AG20443 (cell line): ENCODE measurements around the gene SPECC1.
"Not testable (repeated sequence)": the region's sequence is repeated elsewhere in the genome, so short reads cannot be mapped to it uniquely, and the experiment has no call there.

ENCODE experiments used
- DNase-seq: peaks from one replicate; pipeline ENCODE4 v3.0.0; 2012; ENCODE audit warnings: low spot score, mixed read lengths

The SPECC1 gene

GRCh38 chr17:20207262-20207985, 198.3 kb downstream of the SPECC1 start:
- no peak for DNase-seq

- DNase-seq, result no peak
Observed at GRCh38 chr17:20208717-20209116, 199.6 kb downstream of the SPECC1 start.

GRCh38 chr17:20210180-20210579, 201.0 kb downstream of the SPECC1 start:
- no peak for DNase-seq

GRCh38 chr17:20210614-20211013, 201.5 kb downstream of the SPECC1 start:
- DNase-seq, result no peak

GRCh38 chr17:20211246-20211645, 202.1 kb downstream of the SPECC1 start:
- DNase-seq, result no peak

GRCh38 chr17:20213449-20213848, 204.3 kb downstream of the SPECC1 start:
- no peak for DNase-seq

- DNase-seq, result no peak
Observed at GRCh38 chr17:20214794-20215193, 205.6 kb downstream of the SPECC1 start.

- no peak for DNase-seq
Observed at GRCh38 chr17:20216154-20216815, 207.1 kb downstream of the SPECC1 start.

GRCh38 chr17:20216853-20217252, 207.7 kb downstream of the SPECC1 start:
- DNase-seq, result no peak

- no peak for DNase-seq
Observed at GRCh38 chr17:20217677-20218076, 208.5 kb downstream of the SPECC1 start.

- no peak for DNase-seq
Observed at GRCh38 chr17:20218272-20218671, 209.1 kb downstream of the SPECC1 start.

- no peak for DNase-seq
Observed at GRCh38 chr17:20223808-20224328, 214.7 kb downstream of the SPECC1 start.

GRCh38 chr17:20224379-20224778, 215.2 kb downstream of the SPECC1 start:
- no peak for DNase-seq

GRCh38 chr17:20225162-20226115, 216.3 kb downstream of the SPECC1 start:
- no peak for DNase-seq

GRCh38 chr17:20226814-20227482, 217.8 kb downstream of the SPECC1 start:
- peak; percentile 92 for DNase-seq

GRCh38 chr17:20227720-20228370, 218.7 kb downstream of the SPECC1 start:
- not testable (repeated sequence) for DNase-seq

- DNase-seq, result no peak
Observed at GRCh38 chr17:20228410-20228809, 219.3 kb downstream of the SPECC1 start.

- no peak for DNase-seq
Observed at GRCh38 chr17:20228860-20229259, 219.7 kb downstream of the SPECC1 start.

- DNase-seq, result no peak
Observed at GRCh38 chr17:20230924-20231323, 221.8 kb downstream of the SPECC1 start.

- no peak for DNase-seq
Observed at GRCh38 chr17:20232611-20233010, 223.5 kb downstream of the SPECC1 start.

- no peak for DNase-seq
Observed at GRCh38 chr17:20234276-20234675, 225.1 kb downstream of the SPECC1 start.
